ENCODE measurements around the gene GARIN6.
"Not testable (repeated sequence)": the region's sequence is repeated elsewhere in the genome, so short reads cannot be mapped to it uniquely, and the experiment has no call there.

The GARIN6 gene

GRCh38 chr12:99647453-99647852, at the start of gene GARIN6:
GARIN6 (plus strand) TSS chr12:99647753; CDS start chr12:99648175, 422 bp downstream.
- no peak for DNase-seq

GRCh38 chr12:99598785-99599184, 48.8 kb upstream of the GARIN6 start:
- DNase-seq, result no peak

GRCh38 chr12:99600388-99600787, 47.2 kb upstream of the GARIN6 start:
- no peak for DNase-seq

GRCh38 chr12:99609455-99610181, 37.9 kb upstream of the GARIN6 start:
- DNase-seq, result no peak

GRCh38 chr12:99611117-99611516, 36.4 kb upstream of the GARIN6 start:
- DNase-seq, result no peak

- DNase-seq, result no peak
These were observed 36.0 kb upstream of the GARIN6 start for GRCh38 chr12:99611599-99611998.

- no peak for DNase-seq
These were observed 28.9 kb upstream of the GARIN6 start for GRCh38 chr12:99618657-99619056.

- DNase-seq, result no peak
These were observed 28.0 kb upstream of the GARIN6 start for GRCh38 chr12:99619389-99620158.

GRCh38 chr12:99620159-99620479, 27.4 kb upstream of the GARIN6 start:
- no peak for DNase-seq

- not testable (repeated sequence) for DNase-seq
These were observed 23.0 kb upstream of the GARIN6 start for GRCh38 chr12:99624591-99624990.

- DNase-seq, result no peak
These were observed 20.1 kb upstream of the GARIN6 start for GRCh38 chr12:99627459-99627858.

- DNase-seq, result no peak
These were observed 2.9 kb upstream of the GARIN6 start for GRCh38 chr12:99644629-99645028.

- no peak for DNase-seq
These were observed 630 bp downstream of the GARIN6 start for GRCh38 chr12:99648183-99648582.

GRCh38 chr12:99649551-99649950, 2.0 kb downstream of the GARIN6 start:
- DNase-seq, result no peak

GRCh38 chr12:99658671-99659349, 11.3 kb downstream of the GARIN6 start:
- DNase-seq, result no peak

GRCh38 chr12:99670635-99671034, 23.1 kb downstream of the GARIN6 start:
- no peak for DNase-seq

GRCh38 chr12:99680276-99680675, 32.7 kb downstream of the GARIN6 start:
- no peak for DNase-seq

GRCh38 chr12:99686142-99686541, 38.6 kb downstream of the GARIN6 start:
- no peak for DNase-seq

GRCh38 chr12:99695050-99695449, 47.5 kb downstream of the GARIN6 start:
- DNase-seq, result no peak
